A549 (cell line): ENCODE results near the gene CPSF4. TPM values are rescaled to one million over a fixed set of nuclear protein-coding genes. Genes with fewer than 3 reads are reported as not detected.

Experiments
- ATAC-seq, 2 experiments: fragments of 200-7000 bp in 1 of 2; fragments of >200 bp in 1 of 2; cut with Nextera tagmentation in 1 of 2; cut with Tn5 transposase in 1 of 2; 3 replicates each; pipeline versions ENCODE4 v1.8.0 to v1.9.1; 2018 to 2020; ENCODE audit warnings: mild to moderate bottlenecking in 1 of 2, moderate library complexity in 1 of 2
- CTCF ChIA-PET: fragments of 300-600 bp; sonication (Branson Sonifier 250); formaldehyde crosslinking; extraction: SDS; loops from one replicate; lab custom pipeline; 2021; ENCODE audit warnings: antibody characterized with exemption, inconsistent platforms; lab: Yijun Ruan, JAX
- POLR2A ChIA-PET: fragments of 350-600 bp; formaldehyde crosslinking; extraction: SDS; loops from one replicate; lab custom pipeline; 2021; ENCODE audit warnings: antibody characterized with exemption, inconsistent platforms; lab: Yijun Ruan, JAX
- DNase-seq, 2 experiments: peaks; one replicate each; pipeline versions ENCODE4 v3.0.0 to v3.0.0-alpha.2; 2011 to 2016; ENCODE audit warnings: low read depth in 1 of 2, low spot score in 1 of 2
- FAIRE-seq: peaks from 2 replicates; lab custom pipeline; 2011; peaks lifted over from hg19 to GRCh38; lab: Jason Lieb, UNC
- H3K27ac ChIP-seq, 2 experiments: fragments of >200 bp; sonication (Bioruptor Twin); formaldehyde crosslinking; 3 replicates each; pipeline ENCODE4 v1.5.1; 2016 to 2017
- H3K4me1 ChIP-seq: fragments of >200 bp; sonication (Bioruptor Twin); formaldehyde crosslinking; 3 replicates; pipeline ENCODE4 v1.6.1; 2016
- H3K4me2 ChIP-seq: fragments of >200 bp; sonication (Bioruptor Twin); formaldehyde crosslinking; 3 replicates; pipeline ENCODE4 v1.6.1; 2016
- H3K4me3 ChIP-seq: fragments of >200 bp; sonication (Bioruptor Twin); formaldehyde crosslinking; 3 replicates; pipeline ENCODE4 v1.5.1; 2016
- H3K9me3 ChIP-seq: fragments of >200 bp; sonication (Bioruptor Twin); formaldehyde crosslinking; 3 replicates; pipeline ENCODE4 v1.6.1; 2016
- BHLHE40 ChIP-seq: IDR thresholded peaks from 2 replicates; pipeline ENCODE4 v1.6.1; 2012; ENCODE audit warnings: low read depth, low read length, inconsistent platforms
- CEBPB ChIP-seq, 2 experiments: fragments of >200 bp in 1 of 2; sonication (Bioruptor Twin) in 1 of 2; formaldehyde crosslinking in 1 of 2; IDR thresholded peaks; 2 replicates each; pipeline ENCODE4 v1.6.1; 2012 to 2016
- CHD4 ChIP-seq: fragments of 200-600 bp; sonication (generic); IDR thresholded peaks from 2 replicates; pipeline ENCODE4 v1.6.1; 2016; ENCODE audit warnings: antibody characterized with exemption, mild to moderate bottlenecking, borderline replicate concordance
- CTCF ChIP-seq: fragments of >200 bp; sonication (Bioruptor Twin); formaldehyde crosslinking; IDR thresholded peaks from 3 replicates; pipeline ENCODE4 v1.5.1; 2016
- EHF ChIP-seq: fragments of 250-450 bp; sonication (Bioruptor Pico); IDR thresholded peaks from 2 replicates; pipeline ENCODE4 v1.5.0; 2020; ENCODE audit warnings: mild to moderate bottlenecking
- EHMT2 ChIP-seq: fragments of 200-600 bp; sonication (generic); IDR thresholded peaks from 2 replicates; pipeline ENCODE4 v1.6.1; 2016; ENCODE audit warnings: antibody characterized with exemption, low read depth, mild to moderate bottlenecking, moderate library complexity
- EP300 ChIP-seq, 2 experiments: fragments of >200 bp; sonication (Bioruptor Twin); formaldehyde crosslinking; IDR thresholded peaks; 2 replicates in 1 of 2; 3 replicates in 1 of 2; pipeline ENCODE4 v1.6.1; 2016 to 2017
- FOSL2 ChIP-seq, 2 experiments: fragments of 450-650 bp in 1 of 2; fragments of >200 bp in 1 of 2; sonication (Bioruptor Twin) in 1 of 2; formaldehyde crosslinking; IDR thresholded peaks; 2 replicates each; pipeline versions ENCODE4 v1.5.0 to v1.6.1; 2016 to 2020; ENCODE audit warnings: mild to moderate bottlenecking in 1 of 2, moderate library complexity in 1 of 2
- HES2 ChIP-seq: fragments of >200 bp; sonication (Bioruptor Twin); formaldehyde crosslinking; IDR thresholded peaks from 2 replicates; pipeline ENCODE4 v1.6.1; 2016
- HEYL ChIP-seq: fragments of 250-450 bp; sonication (Bioruptor Pico); IDR thresholded peaks from 2 replicates; pipeline ENCODE4 v1.8.0; 2021; ENCODE audit warnings: mild to moderate bottlenecking, moderate library complexity
- HOXA7 ChIP-seq: fragments of 250-450 bp; sonication (Bioruptor Pico); IDR thresholded peaks from 2 replicates; pipeline ENCODE4 v1.5.0; 2020; ENCODE audit warnings: mild to moderate bottlenecking, moderate library complexity
- JUNB ChIP-seq: fragments of >200 bp; sonication (Bioruptor Twin); formaldehyde crosslinking; IDR thresholded peaks from 2 replicates; pipeline ENCODE4 v1.6.1; 2016
- MAZ ChIP-seq: fragments of 150-350 bp; IDR thresholded peaks from 2 replicates; pipeline ENCODE4 v1.6.1; 2014; ENCODE audit warnings: antibody characterized with exemption, low read depth, low read length, borderline replicate concordance
- NFE2L2 ChIP-seq: fragments of 150-350 bp; conservative IDR thresholded peaks from 2 replicates; pipeline ENCODE4 v1.6.1; 2014; ENCODE audit warnings: low read length
- NPAS2 ChIP-seq: fragments of 250-450 bp; sonication (Bioruptor Pico); IDR thresholded peaks from 2 replicates; pipeline ENCODE4 v1.8.0; 2022; ENCODE audit warnings: mild to moderate bottlenecking, moderate library complexity, borderline replicate concordance
- POLR2A ChIP-seq: IDR thresholded peaks from 2 replicates; pipeline ENCODE4 v1.6.1; 2012; ENCODE audit warnings: mild to moderate bottlenecking, low read length
- RAD21 ChIP-seq, 2 experiments: fragments of >200 bp in 1 of 2; sonication (Bioruptor Twin) in 1 of 2; formaldehyde crosslinking in 1 of 2; IDR thresholded peaks in 1 of 2; conservative IDR thresholded peaks in 1 of 2; 2 replicates in 1 of 2; 3 replicates in 1 of 2; pipeline ENCODE4 v1.6.1; 2012 to 2018; ENCODE audit warnings: inconsistent platforms in 1 of 2
- RFX5 ChIP-seq: fragments of 450-650 bp; IDR thresholded peaks from 2 replicates; pipeline ENCODE4 v1.7.1; 2014; ENCODE audit warnings: antibody characterized with exemption, mild to moderate bottlenecking, moderate library complexity
- SMC3 ChIP-seq: fragments of >200 bp; sonication (Bioruptor Twin); formaldehyde crosslinking; IDR thresholded peaks from 3 replicates; pipeline ENCODE4 v1.6.1; 2018; ENCODE audit warnings: inconsistent platforms
- SREBF2 ChIP-seq: fragments of 450-650 bp; IDR thresholded peaks from 2 replicates; pipeline ENCODE4 v1.6.1; 2014; ENCODE audit warnings: mild to moderate bottlenecking, moderate library complexity
- ZFP36 ChIP-seq: fragments of 450-650 bp; IDR thresholded peaks from 2 replicates; pipeline ENCODE4 v1.6.1; 2014; ENCODE audit warnings: borderline replicate concordance; ENCODE audit not compliant: partially characterized antibody
- WGBS: methylation state at CpG from one replicate; pipeline ENCODE4 v1.1.6; 2017; ENCODE audit errors: missing lambda C conversion rate; 5-methylcytosine and 5-hydroxymethylcytosine counted together
- polyA plus RNA-seq, 4 experiments: library from polyadenylated mRNA; depleted of rRNA in 3 of 4; stranded (reverse); fragments of >200 nt; fragmentation: RNase III in 1 of 4; extraction: RNeasy Plus Mini Kit Qiagen cat#74134 plus additional on column Dnase treatment in 1 of 4; gene quantifications; 2 replicates in 3 of 4; 3 replicates in 1 of 4; pipeline ENCODE4 v1.2.3, GENCODE V29; 2011 to 2017
- TF ChIP-seq, protein P1 (sequence below): fragments of 200-600 bp; sonication (generic); IDR thresholded peaks from 2 replicates; pipeline ENCODE4 v1.6.1; 2016; ENCODE audit warnings: antibody characterized with exemption, mild to moderate bottlenecking, moderate library complexity
- TF ChIP-seq, protein P2 (sequence below): fragments of 150-350 bp; IDR thresholded peaks from 2 replicates; pipeline ENCODE4 v1.6.1; 2014; ENCODE audit warnings: low read depth, mild to moderate bottlenecking, low read length

CPSF4 gene
- polyA plus RNA-seq, 2 of the 4 experiments (the other 2 are of a cell fraction) = 28.7 to 35.6 TPM

GRCh38 chr7:99447943-99448342, 9.2 kb downstream of the CPSF4 start:
- CTCF ChIA-PET = interaction anchor here (0.6 to 6.9 kb wide), 11 partner anchors 9 to 545 kb away, joined by 3 to 92 read pairs (median 4); partner anchors contain the start of genes ATP5MF, CPSF4, PTCD1 and ZSCAN25
- POLR2A ChIA-PET = no interaction called here
- no peak overlapping the region for H3K27ac ChIP-seq
- no peaks in the 10 kb centered on the region for H3K9me3 ChIP-seq
- DNase-seq = peak; percentile 59 to 60
- H3K4me2 ChIP-seq = no peak overlapping the region
- ATAC-seq = peak; percentile 80 to 88; a peak in 5 of 6 replicates
- FAIRE-seq = no peak
- H3K4me3 ChIP-seq = no peak overlapping the region
- WGBS = 70% methylated on average over 10 of the region's 10 CpGs
- no peaks in the 10 kb centered on the region for H3K4me1 ChIP-seq
- peak; percentile 23; the same call in 1 of the 3 replicates for TF ChIP-seq SMC3
- TF ChIP-seq CTCF = peak; percentile 36
- TF ChIP-seq RAD21 (conservative IDR thresholded peaks at IDR 0.05 in 1 of 2, IDR thresholded peaks at IDR 0.05 in 1 of 2) = peak; percentile 27 to 37; a peak in 3 of 5 replicates
- TF ChIP-seq BHLHE40 = no peak
- TF ChIP-seq EHF = no peak

DNA sequence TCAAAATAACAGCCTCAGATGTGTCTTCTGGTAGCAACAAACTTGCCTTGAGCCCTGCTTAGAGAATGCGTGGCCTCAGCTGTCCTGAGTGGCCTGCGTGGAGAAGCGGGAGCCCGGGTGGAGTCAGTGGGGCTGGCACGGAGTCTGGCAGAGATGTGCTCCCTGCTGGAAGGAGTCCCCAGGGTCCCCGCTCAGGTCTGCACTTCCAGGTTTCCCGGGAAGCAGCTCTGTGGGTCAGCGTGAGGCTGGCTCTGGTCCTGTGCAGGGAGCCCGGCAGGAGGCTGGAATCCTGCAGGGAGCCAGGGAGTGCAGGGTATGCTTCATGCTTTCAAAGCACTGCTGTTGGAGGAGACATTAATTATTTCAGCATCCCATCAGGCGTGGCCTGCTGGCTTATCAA, 10.1 kb downstream of the CPSF4 start:
- no peak overlapping the region for H3K4me2 ChIP-seq
- CTCF ChIA-PET = interaction anchor here (0.6 to 6.9 kb wide), 9 partner anchors 10 to 168 kb away, joined by 3 to 92 read pairs (median 4); partner anchors contain the start of genes ATP5MF, CPSF4, PTCD1 and ZSCAN25
- DNase-seq (no peak), FAIRE-seq (no peak), ATAC-seq (no peak)
- no peak overlapping the region for H3K4me3 ChIP-seq
- no peak overlapping the region for H3K27ac ChIP-seq
- H3K9me3 ChIP-seq = no peaks in the 10 kb centered on the region
- TF ChIP-seq, protein P1, sequence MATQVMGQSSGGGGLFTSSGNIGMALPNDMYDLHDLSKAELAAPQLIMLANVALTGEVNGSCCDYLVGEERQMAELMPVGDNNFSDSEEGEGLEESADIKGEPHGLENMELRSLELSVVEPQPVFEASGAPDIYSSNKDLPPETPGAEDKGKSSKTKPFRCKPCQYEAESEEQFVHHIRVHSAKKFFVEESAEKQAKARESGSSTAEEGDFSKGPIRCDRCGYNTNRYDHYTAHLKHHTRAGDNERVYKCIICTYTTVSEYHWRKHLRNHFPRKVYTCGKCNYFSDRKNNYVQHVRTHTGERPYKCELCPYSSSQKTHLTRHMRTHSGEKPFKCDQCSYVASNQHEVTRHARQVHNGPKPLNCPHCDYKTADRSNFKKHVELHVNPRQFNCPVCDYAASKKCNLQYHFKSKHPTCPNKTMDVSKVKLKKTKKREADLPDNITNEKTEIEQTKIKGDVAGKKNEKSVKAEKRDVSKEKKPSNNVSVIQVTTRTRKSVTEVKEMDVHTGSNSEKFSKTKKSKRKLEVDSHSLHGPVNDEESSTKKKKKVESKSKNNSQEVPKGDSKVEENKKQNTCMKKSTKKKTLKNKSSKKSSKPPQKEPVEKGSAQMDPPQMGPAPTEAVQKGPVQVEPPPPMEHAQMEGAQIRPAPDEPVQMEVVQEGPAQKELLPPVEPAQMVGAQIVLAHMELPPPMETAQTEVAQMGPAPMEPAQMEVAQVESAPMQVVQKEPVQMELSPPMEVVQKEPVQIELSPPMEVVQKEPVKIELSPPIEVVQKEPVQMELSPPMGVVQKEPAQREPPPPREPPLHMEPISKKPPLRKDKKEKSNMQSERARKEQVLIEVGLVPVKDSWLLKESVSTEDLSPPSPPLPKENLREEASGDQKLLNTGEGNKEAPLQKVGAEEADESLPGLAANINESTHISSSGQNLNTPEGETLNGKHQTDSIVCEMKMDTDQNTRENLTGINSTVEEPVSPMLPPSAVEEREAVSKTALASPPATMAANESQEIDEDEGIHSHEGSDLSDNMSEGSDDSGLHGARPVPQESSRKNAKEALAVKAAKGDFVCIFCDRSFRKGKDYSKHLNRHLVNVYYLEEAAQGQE = no peak
- TF ChIP-seq, protein P2, sequence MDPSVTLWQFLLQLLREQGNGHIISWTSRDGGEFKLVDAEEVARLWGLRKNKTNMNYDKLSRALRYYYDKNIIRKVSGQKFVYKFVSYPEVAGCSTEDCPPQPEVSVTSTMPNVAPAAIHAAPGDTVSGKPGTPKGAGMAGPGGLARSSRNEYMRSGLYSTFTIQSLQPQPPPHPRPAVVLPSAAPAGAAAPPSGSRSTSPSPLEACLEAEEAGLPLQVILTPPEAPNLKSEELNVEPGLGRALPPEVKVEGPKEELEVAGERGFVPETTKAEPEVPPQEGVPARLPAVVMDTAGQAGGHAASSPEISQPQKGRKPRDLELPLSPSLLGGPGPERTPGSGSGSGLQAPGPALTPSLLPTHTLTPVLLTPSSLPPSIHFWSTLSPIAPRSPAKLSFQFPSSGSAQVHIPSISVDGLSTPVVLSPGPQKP = no peak
- TF ChIP-seq FOSL2 (IDR thresholded peaks at IDR 0.05) (no peak), FOSL2 (CRISPR knock-in tag; IDR thresholded peaks at IDR 0.05) (no peak), RFX5 (no peak), HES2 (no peak), HOXA7 (CRISPR knock-in tag) (no peak), EHMT2 (no peak), HEYL (CRISPR knock-in tag) (no peak), EHF (no peak), NPAS2 (CRISPR knock-in tag) (no peak), NFE2L2 (no peak), SMC3 (no peak), EP300 (IDR thresholded peaks at IDR 0.05) (no peak), CEBPB (IDR thresholded peaks at IDR 0.05) (no peak), JUNB (no peak), MAZ (no peak), CHD4 (no peak), SREBF2 (no peak), ZFP36 (no peak), POLR2A (no peak)
- TF ChIP-seq, all 56 proteins: peak for 0
- WGBS = 94% methylated on average over 10 of the region's 10 CpGs
- POLR2A ChIA-PET = no interaction called here
- H3K4me1 ChIP-seq = no peaks in the 10 kb centered on the region
